Liver (tissue), 9 donors: Measurements from ENCODE around the gene ACLY. TPM values are rescaled to one million over a fixed set of nuclear protein-coding genes. Genes with fewer than 3 reads are reported as not detected.
"Not testable (repeated sequence)": the region's sequence is repeated elsewhere in the genome, so short reads cannot be mapped to it uniquely, and the experiment has no call there.

Experiments used
- DNase-seq: peaks from one replicate; pipeline ENCODE4 v3.0.0-alpha.2; 2017; ENCODE audit warnings: low spot score
- H3K27ac ChIP-seq, 2 donors: one replicate each; pipeline ENCODE4 v1.7.0; 2013; ENCODE audit warnings: inconsistent platforms in 2 of 2, low read length in 2 of 2, control low read depth in 1 of 2, low read depth in 1 of 2, mild to moderate bottlenecking in 1 of 2
- H3K27me3 ChIP-seq, 4 donors: one replicate each; pipeline versions ENCODE4 v1.6.1 to v1.7.0; 2013; ENCODE audit warnings: low read length in 3 of 4, inconsistent platforms in 1 of 4, mild to moderate bottlenecking in 1 of 4, moderate library complexity in 1 of 4; ENCODE audit not compliant: control insufficient read depth in 4 of 4, insufficient read depth in 4 of 4
- H3K36me3 ChIP-seq, 4 donors: one replicate each; pipeline versions ENCODE4 v1.6.1 to v1.7.0; 2013; ENCODE audit warnings: low read length in 3 of 4, mild to moderate bottlenecking in 3 of 4, low read depth in 1 of 4, moderate library complexity in 1 of 4; ENCODE audit not compliant: control insufficient read depth in 4 of 4, insufficient read depth in 3 of 4
- H3K4me1 ChIP-seq, 4 donors: one replicate each; pipeline versions ENCODE4 v1.6.1 to v1.7.0; 2013; ENCODE audit warnings: low read length in 3 of 4, mild to moderate bottlenecking in 3 of 4, moderate library complexity in 1 of 4; ENCODE audit not compliant: control insufficient read depth in 4 of 4, insufficient read depth in 4 of 4
- H3K4me3 ChIP-seq, 3 donors: one replicate each; pipeline versions ENCODE4 v1.6.1 to v1.7.0; 2013; ENCODE audit warnings: low read length in 3 of 3, control low read depth in 1 of 3, low read depth in 1 of 3, mild to moderate bottlenecking in 1 of 3
- H3K9ac ChIP-seq, 2 donors: one replicate each; pipeline ENCODE4 v1.7.0; 2013; ENCODE audit warnings: low read length in 2 of 2, mild to moderate bottlenecking in 2 of 2, moderate library complexity in 2 of 2, control low read depth in 1 of 2, low read depth in 1 of 2
- H3K9me3 ChIP-seq, 4 donors: one replicate each; pipeline versions ENCODE4 v1.6.1 to v1.7.0; 2013; ENCODE audit warnings: low read length in 3 of 4; ENCODE audit not compliant: control insufficient read depth in 4 of 4
- ATF3 ChIP-seq: IDR thresholded peaks from 2 replicates; pipeline ENCODE4 v1.6.1; 2016; ENCODE audit warnings: antibody characterized with exemption
- EGR1 ChIP-seq, 2 donors: IDR thresholded peaks; 2 replicates each; pipeline ENCODE4 v1.6.1; 2016 to 2018; ENCODE audit warnings: antibody characterized with exemption in 2 of 2, low read depth in 2 of 2
- FOXA1 ChIP-seq: IDR thresholded peaks from 2 replicates; pipeline ENCODE4 v1.6.1; 2016; ENCODE audit warnings: antibody characterized with exemption
- FOXA2 ChIP-seq: IDR thresholded peaks from 2 replicates; pipeline ENCODE4 v1.6.1; 2016; ENCODE audit warnings: antibody characterized with exemption
- GABPA ChIP-seq, 2 donors: IDR thresholded peaks in 1 of 2; conservative IDR thresholded peaks in 1 of 2; 2 replicates each; pipeline ENCODE4 v1.6.1; 2016; ENCODE audit warnings: antibody characterized with exemption in 2 of 2, mild to moderate bottlenecking in 1 of 2, moderate library complexity in 1 of 2
- HNF4A ChIP-seq, 2 donors: conservative IDR thresholded peaks; 2 replicates each; pipeline ENCODE4 v1.6.1; 2016; ENCODE audit warnings: antibody characterized with exemption in 2 of 2, mild to moderate bottlenecking in 2 of 2
- HNF4G ChIP-seq: IDR thresholded peaks from 2 replicates; pipeline ENCODE4 v1.6.1; 2016; ENCODE audit warnings: antibody characterized with exemption
- JUND ChIP-seq, 2 donors: IDR thresholded peaks; 2 replicates each; pipeline ENCODE4 v1.6.1; 2016; ENCODE audit warnings: antibody characterized with exemption in 2 of 2
- MAX ChIP-seq: IDR thresholded peaks from 2 replicates; pipeline ENCODE4 v1.6.1; 2016; ENCODE audit warnings: antibody characterized with exemption
- NR2F2 ChIP-seq: IDR thresholded peaks from 2 replicates; pipeline ENCODE4 v1.6.1; 2016; ENCODE audit warnings: antibody characterized with exemption
- RAD21 ChIP-seq, 2 donors: IDR thresholded peaks; 2 replicates each; pipeline ENCODE4 v1.6.1; 2016; ENCODE audit warnings: antibody characterized with exemption in 2 of 2, mild to moderate bottlenecking in 2 of 2
- REST ChIP-seq: IDR thresholded peaks from 2 replicates; pipeline ENCODE4 v1.6.1; 2016; ENCODE audit warnings: antibody characterized with exemption, mild to moderate bottlenecking
- RXRA ChIP-seq, 2 donors: IDR thresholded peaks; 2 replicates each; pipeline ENCODE4 v1.6.1; 2017 to 2018; ENCODE audit warnings: antibody characterized with exemption in 2 of 2, mild to moderate bottlenecking in 1 of 2
- SP1 ChIP-seq: IDR thresholded peaks from 2 replicates; pipeline ENCODE4 v1.6.1; 2018; ENCODE audit warnings: antibody characterized with exemption, mild to moderate bottlenecking
- TAF1 ChIP-seq: conservative IDR thresholded peaks from 2 replicates; pipeline ENCODE4 v1.6.1; 2016; ENCODE audit warnings: antibody characterized with exemption, mild to moderate bottlenecking
- YY1 ChIP-seq: IDR thresholded peaks from 2 replicates; pipeline ENCODE4 v1.6.1; 2016; ENCODE audit warnings: antibody characterized with exemption, mild to moderate bottlenecking
- WGBS: extraction: QIAGEN DNeasy Blood & Tissue Kit; methylation state at CpG from one replicate; pipeline ENCODE4 v1.1.7; 2013; 5-methylcytosine and 5-hydroxymethylcytosine counted together
- polyA plus RNA-seq, 2 donors: library from polyadenylated mRNA; stranded (reverse) in 1 of 2; unstranded in 1 of 2; fragments of 200-250 nt in 1 of 2; fragments of >200 nt in 1 of 2; fragmentation: Nextera tagmentation in 1 of 2; extraction: Ambion mirVana in 1 of 2; gene quantifications; one replicate each; pipeline versions ENCODE4 v1.2.1 to v1.2.3, GENCODE V29; 2013 to 2015
- total RNA-seq, 2 donors: library from RNA; depleted of rRNA; stranded (reverse); fragments of >200 nt; gene quantifications; one replicate each; pipeline ENCODE4 v1.2.3, GENCODE V29; 2014
- TF ChIP-seq, protein P1 (sequence below): fragments of 150-350 bp; IDR thresholded peaks from 2 replicates; pipeline ENCODE4 v1.5.1; 2017; ENCODE audit warnings: improper control_type of control experiment, low read depth, low read length; ENCODE audit not compliant: missing input control
- TF ChIP-seq, protein P2 (sequence below): IDR thresholded peaks from 2 replicates; pipeline ENCODE4 v1.6.1; 2016; ENCODE audit warnings: antibody characterized with exemption
- donor health status: healthy.
- donor health status: healthy.
- donor health status: healthy.
- donor health status: healthy.
- donor health status: healthy.

ACLY gene
- total and polyA plus RNA-seq, 4 donors = 12.1 to 133 (median 37.1) TPM

DNA sequence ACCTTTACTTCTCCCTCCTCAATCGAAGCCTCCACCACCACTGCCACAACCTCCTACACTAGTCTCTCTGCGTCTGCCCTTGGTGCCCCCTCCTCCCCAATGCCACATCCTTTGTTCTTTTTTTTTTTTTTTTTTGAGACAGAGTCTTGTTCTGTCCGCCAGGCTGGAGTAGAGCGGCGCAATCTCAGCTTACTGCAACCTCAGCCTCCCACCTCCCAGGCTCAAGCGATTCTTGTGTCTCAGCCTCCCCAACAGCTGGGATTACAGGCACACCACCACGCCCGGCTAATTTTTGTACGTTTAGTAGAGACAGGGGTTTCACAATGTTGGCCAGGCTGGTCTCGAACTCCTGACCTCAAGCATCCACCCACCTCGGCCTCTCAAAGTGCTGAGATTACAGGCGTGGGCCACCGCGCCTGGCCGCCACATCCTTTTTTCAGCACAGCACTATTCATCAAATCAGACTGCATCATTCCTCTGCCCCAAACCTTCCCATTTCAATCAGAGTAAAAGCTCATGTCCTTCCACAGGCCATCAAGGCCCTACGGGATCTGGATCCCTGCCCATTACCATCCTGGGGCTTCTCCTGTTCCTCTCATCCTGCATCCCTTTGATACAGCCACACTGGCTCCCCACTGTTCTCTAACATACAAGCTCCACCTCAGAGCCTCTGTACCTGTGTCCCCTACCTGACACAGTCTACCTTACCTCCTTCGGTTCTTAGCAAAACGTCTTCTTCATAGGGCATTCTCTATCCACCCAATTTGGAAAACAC lies 55.5 kb downstream of the ACLY start:
- Histone ChIP-seq H3K27ac (no peak overlapping the region), H3K9me3 (no peaks in the 10 kb centered on the region), H3K9ac (no peak overlapping the region), H3K4me1 (peaks cover 7 to 25% (median 16%) of the 10 kb centered on the region in 4 donors), H3K4me3 (no peak overlapping the region), H3K27me3 (no peaks in the 10 kb centered on the region), H3K36me3 (peaks cover 1 to 9% (median 7%) of the 10 kb centered on the region in 4 donors)
- TF ChIP-seq JUND (IDR thresholded peaks at IDR 0.05) (no peak), YY1 (no peak), HNF4G (no peak), GABPA (IDR thresholded peaks at IDR 0.05 in 1 of 2, conservative IDR thresholded peaks at IDR 0.05 in 1 of 2) (no peak), NR2F2 (no peak), SP1 (no peak), RXRA (IDR thresholded peaks at IDR 0.05) (no peak)
- no peak for DNase-seq
- 75% methylated on average over 18 of the region's 18 CpGs for WGBS

- WGBS = 87% methylated on average over 3 of the region's 3 CpGs
- H3K9ac ChIP-seq = no peak overlapping the region
- H3K27me3 ChIP-seq = no peaks in the 10 kb centered on the region
- no peak for DNase-seq
- no peak overlapping the region for H3K4me3 ChIP-seq
- TF ChIP-seq YY1 = no peak
- no peak for TF ChIP-seq TAF1
- no peak for TF ChIP-seq GABPA (IDR thresholded peaks at IDR 0.05 in 1 of 2, conservative IDR thresholded peaks at IDR 0.05 in 1 of 2)
- no peak for TF ChIP-seq FOXA1
- TF ChIP-seq JUND (IDR thresholded peaks at IDR 0.05) = no peak
- TF ChIP-seq HNF4G = no peak
- no peak for TF ChIP-seq RAD21 (IDR thresholded peaks at IDR 0.05)
- no peak for TF ChIP-seq HNF4A (conservative IDR thresholded peaks at IDR 0.05)
- no peak for TF ChIP-seq REST
- TF ChIP-seq EGR1 (IDR thresholded peaks at IDR 0.05; ENCODE audit: low read depth in 2 of 2) = no peak
- no peak for TF ChIP-seq FOXA2
- TF ChIP-seq SP1 = no peak
- no peak for TF ChIP-seq RXRA (IDR thresholded peaks at IDR 0.05)
- TF ChIP-seq ATF3 = no peak
- TF ChIP-seq, protein P1, sequence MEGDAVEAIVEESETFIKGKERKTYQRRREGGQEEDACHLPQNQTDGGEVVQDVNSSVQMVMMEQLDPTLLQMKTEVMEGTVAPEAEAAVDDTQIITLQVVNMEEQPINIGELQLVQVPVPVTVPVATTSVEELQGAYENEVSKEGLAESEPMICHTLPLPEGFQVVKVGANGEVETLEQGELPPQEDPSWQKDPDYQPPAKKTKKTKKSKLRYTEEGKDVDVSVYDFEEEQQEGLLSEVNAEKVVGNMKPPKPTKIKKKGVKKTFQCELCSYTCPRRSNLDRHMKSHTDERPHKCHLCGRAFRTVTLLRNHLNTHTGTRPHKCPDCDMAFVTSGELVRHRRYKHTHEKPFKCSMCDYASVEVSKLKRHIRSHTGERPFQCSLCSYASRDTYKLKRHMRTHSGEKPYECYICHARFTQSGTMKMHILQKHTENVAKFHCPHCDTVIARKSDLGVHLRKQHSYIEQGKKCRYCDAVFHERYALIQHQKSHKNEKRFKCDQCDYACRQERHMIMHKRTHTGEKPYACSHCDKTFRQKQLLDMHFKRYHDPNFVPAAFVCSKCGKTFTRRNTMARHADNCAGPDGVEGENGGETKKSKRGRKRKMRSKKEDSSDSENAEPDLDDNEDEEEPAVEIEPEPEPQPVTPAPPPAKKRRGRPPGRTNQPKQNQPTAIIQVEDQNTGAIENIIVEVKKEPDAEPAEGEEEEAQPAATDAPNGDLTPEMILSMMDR = no peak
- no peak for TF ChIP-seq NR2F2
- TF ChIP-seq MAX = no peak
- TF ChIP-seq, protein P2, sequence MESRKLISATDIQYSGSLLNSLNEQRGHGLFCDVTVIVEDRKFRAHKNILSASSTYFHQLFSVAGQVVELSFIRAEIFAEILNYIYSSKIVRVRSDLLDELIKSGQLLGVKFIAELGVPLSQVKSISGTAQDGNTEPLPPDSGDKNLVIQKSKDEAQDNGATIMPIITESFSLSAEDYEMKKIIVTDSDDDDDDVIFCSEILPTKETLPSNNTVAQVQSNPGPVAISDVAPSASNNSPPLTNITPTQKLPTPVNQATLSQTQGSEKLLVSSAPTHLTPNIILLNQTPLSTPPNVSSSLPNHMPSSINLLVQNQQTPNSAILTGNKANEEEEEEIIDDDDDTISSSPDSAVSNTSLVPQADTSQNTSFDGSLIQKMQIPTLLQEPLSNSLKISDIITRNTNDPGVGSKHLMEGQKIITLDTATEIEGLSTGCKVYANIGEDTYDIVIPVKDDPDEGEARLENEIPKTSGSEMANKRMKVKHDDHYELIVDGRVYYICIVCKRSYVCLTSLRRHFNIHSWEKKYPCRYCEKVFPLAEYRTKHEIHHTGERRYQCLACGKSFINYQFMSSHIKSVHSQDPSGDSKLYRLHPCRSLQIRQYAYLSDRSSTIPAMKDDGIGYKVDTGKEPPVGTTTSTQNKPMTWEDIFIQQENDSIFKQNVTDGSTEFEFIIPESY = no peak
- H3K4me1 ChIP-seq = peaks cover 7 to 23% (median 15%) of the 10 kb centered on the region in 4 donors
- no peak overlapping the region for H3K27ac ChIP-seq
- no peaks in the 10 kb centered on the region for H3K36me3 ChIP-seq
- H3K9me3 ChIP-seq = no peaks in the 10 kb centered on the region
These were observed 58.4 kb downstream of the ACLY start for GRCh38 chr17:41860254-41860931.

DNA sequence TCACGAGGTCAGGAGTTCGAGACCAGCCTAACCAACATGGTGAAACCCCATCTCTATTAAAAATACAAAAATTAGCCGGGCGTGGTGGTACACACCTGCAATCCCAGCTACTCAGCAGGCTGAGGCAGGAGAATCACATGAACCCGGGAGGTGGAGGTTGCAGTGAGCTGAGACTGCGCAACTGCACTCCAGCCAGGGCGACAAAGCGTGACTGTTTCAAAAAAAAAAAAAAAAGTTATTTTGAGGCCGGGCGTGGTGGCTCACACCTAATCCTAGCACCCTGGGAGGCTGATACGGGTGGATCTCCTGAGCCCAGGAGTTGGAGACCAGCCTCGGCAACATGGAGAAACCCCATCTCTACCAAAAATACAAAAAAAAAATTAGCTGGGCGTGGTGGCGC lies 67.4 kb downstream of the ACLY start:
- not testable (repeated sequence) for H3K4me3 ChIP-seq, H3K9me3 ChIP-seq, H3K9ac ChIP-seq, H3K27me3 ChIP-seq, H3K4me1 ChIP-seq, DNase-seq, H3K27ac ChIP-seq
- H3K36me3 ChIP-seq = peaks cover 6 to 17% (median 13%) of the 10 kb centered on the region in 4 donors
- 96% methylated on average over 14 of the region's 14 CpGs for WGBS
